Mesenchymal stem cell (in vitro differentiated cells and primary cell): ENCODE measurements around the gene PCDH15.

Experiments
- DNase-seq: peaks from one replicate; pipeline ENCODE4 v3.0.0-alpha.2; 2013
- H2AFZ ChIP-seq: one replicate; pipeline ENCODE4 v1.6.1; 2013; ENCODE audit warnings: low read depth, mild to moderate bottlenecking, control low read depth, inconsistent platforms, low read length, moderate library complexity
- H2AK5ac ChIP-seq: 2 replicates; pipeline ENCODE4 v1.6.1; 2013; ENCODE audit warnings: low read length, moderate library complexity, mild to moderate bottlenecking, inconsistent platforms; ENCODE audit not compliant: severe bottlenecking
- H2BK120ac ChIP-seq: one replicate; pipeline ENCODE4 v1.6.1; 2013; ENCODE audit warnings: low read depth, mild to moderate bottlenecking, inconsistent platforms, low read length, moderate library complexity
- H2BK12ac ChIP-seq, 2 experiments: one replicate each; pipeline ENCODE4 v1.6.1; 2013; ENCODE audit warnings: inconsistent platforms in 2 of 2, low read length in 2 of 2, mild to moderate bottlenecking in 2 of 2, moderate library complexity in 2 of 2, control low read depth in 1 of 2
- H2BK15ac ChIP-seq: one replicate; pipeline ENCODE4 v1.6.1; 2013; ENCODE audit warnings: mild to moderate bottlenecking, low read depth, inconsistent platforms; ENCODE audit not compliant: poor library complexity, severe bottlenecking
- H2BK5ac ChIP-seq: 2 replicates; pipeline ENCODE4 v1.6.1; 2013; ENCODE audit warnings: low read depth, mild to moderate bottlenecking, low read length, control low read depth, inconsistent platforms; ENCODE audit not compliant: poor library complexity, severe bottlenecking
- H3K14ac ChIP-seq, 2 experiments: one replicate each; pipeline ENCODE4 v1.6.1; 2013; ENCODE audit warnings: inconsistent platforms in 2 of 2, low read length in 2 of 2, control low read depth in 1 of 2, mild to moderate bottlenecking in 1 of 2, moderate library complexity in 1 of 2
- H3K18ac ChIP-seq, 2 experiments: one replicate each; pipeline ENCODE4 v1.6.1; 2013; ENCODE audit warnings: inconsistent platforms in 2 of 2, low read length in 2 of 2, control low read depth in 1 of 2, low read depth in 1 of 2, mild to moderate bottlenecking in 1 of 2
- H3K23ac ChIP-seq, 2 experiments: one replicate each; pipeline ENCODE4 v1.6.1; 2013; ENCODE audit warnings: inconsistent platforms in 2 of 2, low read length in 2 of 2, mild to moderate bottlenecking in 2 of 2, moderate library complexity in 2 of 2, control low read depth in 1 of 2
- H3K27ac ChIP-seq: 2 replicates; pipeline ENCODE4 v1.5.1; 2013; ENCODE audit warnings: mild to moderate bottlenecking, moderate library complexity, low read length, control low read depth, inconsistent platforms; ENCODE audit not compliant: poor library complexity, severe bottlenecking
- H3K27me3 ChIP-seq, 2 experiments: 2 replicates each; pipeline versions ENCODE4 v1.6.1 to v1.7.0; 2013; ENCODE audit warnings: low read length in 2 of 2, mild to moderate bottlenecking in 2 of 2, moderate library complexity in 2 of 2, control low read depth in 1 of 2, inconsistent platforms in 1 of 2; ENCODE audit not compliant: control insufficient read depth in 1 of 2, insufficient read depth in 1 of 2
- H3K36me3 ChIP-seq, 2 experiments: 2 replicates each; pipeline versions ENCODE4 v1.6.1 to v1.7.0; 2013; ENCODE audit warnings: low read length in 2 of 2, control low read depth in 1 of 2, inconsistent platforms in 1 of 2, low read depth in 1 of 2, mild to moderate bottlenecking in 1 of 2; ENCODE audit not compliant: insufficient read depth in 2 of 2, control insufficient read depth in 1 of 2
- H3K4ac ChIP-seq, 2 experiments: one replicate each; pipeline ENCODE4 v1.6.1; 2013; ENCODE audit warnings: inconsistent platforms in 2 of 2, low read length in 2 of 2, mild to moderate bottlenecking in 2 of 2, moderate library complexity in 2 of 2, control low read depth in 1 of 2, low read depth in 1 of 2
- H3K4me1 ChIP-seq: 2 replicates; pipeline ENCODE4 v1.6.1; 2013; ENCODE audit warnings: low read depth, low read length, control low read depth; ENCODE audit not compliant: control insufficient read depth, insufficient read depth
- H3K4me2 ChIP-seq: 2 replicates; pipeline ENCODE4 v1.6.1; 2013; ENCODE audit warnings: low read length, mild to moderate bottlenecking, inconsistent platforms; ENCODE audit not compliant: poor library complexity, severe bottlenecking
- H3K4me3 ChIP-seq, 2 experiments: 2 replicates each; pipeline versions ENCODE4 v1.5.1 to v1.7.0; 2013; ENCODE audit warnings: low read length in 2 of 2, mild to moderate bottlenecking in 2 of 2, control low read depth in 1 of 2, low read depth in 1 of 2; ENCODE audit not compliant: insufficient read depth in 1 of 2
- H3K79me1 ChIP-seq: replicated peaks from 2 replicates; pipeline ENCODE4 v1.6.1; 2013; ENCODE audit warnings: mild to moderate bottlenecking, control low read depth, low read length, inconsistent platforms; ENCODE audit not compliant: poor library complexity, severe bottlenecking
- H3K9ac ChIP-seq: 2 replicates; pipeline ENCODE4 v1.7.0; 2013; ENCODE audit warnings: mild to moderate bottlenecking, low read length, moderate library complexity
- H3K9me3 ChIP-seq: 2 replicates; pipeline ENCODE4 v1.7.0; 2013; ENCODE audit warnings: mild to moderate bottlenecking, low read length; ENCODE audit not compliant: control insufficient read depth
- H4K8ac ChIP-seq: one replicate; pipeline ENCODE4 v1.6.1; 2013; ENCODE audit warnings: inconsistent platforms, mild to moderate bottlenecking, low read length, moderate library complexity
- H4K91ac ChIP-seq: one replicate; pipeline ENCODE4 v1.6.1; 2013; ENCODE audit warnings: mild to moderate bottlenecking, low read length, inconsistent platforms
- WGBS: methylation state at CpG from one replicate; pipeline ENCODE4 v1.1.7; 2013; ENCODE audit warnings: mixed read lengths; 5-methylcytosine and 5-hydroxymethylcytosine counted together

The PCDH15 gene

DNA sequence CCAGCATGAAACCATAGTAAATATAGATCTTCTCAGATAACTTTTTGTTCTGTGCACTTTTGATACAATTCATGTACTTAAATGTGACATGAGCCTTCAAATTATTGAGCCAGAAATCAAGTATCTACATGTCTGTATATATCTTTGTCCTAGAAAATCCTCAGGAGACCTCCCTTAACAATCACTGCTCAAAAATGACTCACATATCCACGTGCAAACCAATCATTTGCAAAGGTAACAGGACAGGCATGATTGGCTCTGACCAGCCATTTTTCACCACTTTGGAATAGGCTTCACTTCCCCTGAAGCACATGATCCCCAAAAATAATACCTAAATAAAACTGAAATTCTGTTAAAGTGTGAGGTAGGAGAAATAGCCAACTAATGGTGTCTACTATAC lies 902.5 kb downstream of the PCDH15 start:
- Histone ChIP-seq H3K14ac (no peak overlapping the region), H3K23ac (no peak overlapping the region), H4K91ac (no peak overlapping the region), H2BK5ac (no peak overlapping the region), H3K18ac (no peak overlapping the region), H2BK12ac (no peak overlapping the region), H3K27me3 (no peaks in the 10 kb centered on the region), H3K27ac (no peak overlapping the region), H3K4me2 (no peak overlapping the region), H3K36me3 (no peaks in the 10 kb centered on the region), H3K4me1 (no peaks in the 10 kb centered on the region), H2BK120ac (no peak overlapping the region), H2BK15ac (no peak overlapping the region), H3K9ac (no peak overlapping the region), H3K9me3 (no peaks in the 10 kb centered on the region), H3K4me3 (no peak overlapping the region), H2AFZ (no peak overlapping the region), H3K79me1 (no peaks in the 10 kb centered on the region), H4K8ac (no peak overlapping the region), H3K4ac (no peak overlapping the region), H2AK5ac (no peak overlapping the region)
- no peak for DNase-seq
- 6% methylated on average over 1 of the region's 1 CpG for WGBS

DNA sequence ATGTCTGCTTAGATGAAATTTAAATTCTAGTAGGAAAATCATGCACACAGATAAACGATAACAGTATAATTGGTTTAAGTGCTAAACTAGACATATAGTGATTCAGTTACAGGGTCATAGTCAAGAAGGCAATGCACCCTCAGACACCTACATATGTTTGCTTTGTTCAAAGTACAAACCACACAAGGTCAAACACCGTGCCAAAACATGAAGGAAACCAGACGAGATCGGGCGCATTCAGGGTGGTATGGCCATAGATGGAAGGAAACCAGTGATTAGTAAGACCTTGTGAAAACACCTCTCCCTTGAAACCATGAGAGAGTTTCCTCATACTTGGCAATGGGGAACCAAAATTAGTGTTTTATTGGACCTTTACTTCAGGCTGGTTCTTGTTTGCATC lies 906.9 kb downstream of the PCDH15 start:
- Histone ChIP-seq H2BK120ac (no peak overlapping the region), H3K27ac (no peak overlapping the region), H2BK12ac (no peak overlapping the region), H3K4me3 (no peak overlapping the region), H3K4ac (no peak overlapping the region), H3K9ac (no peak overlapping the region), H3K18ac (no peak overlapping the region), H3K27me3 (no peaks in the 10 kb centered on the region), H3K9me3 (no peaks in the 10 kb centered on the region), H2AK5ac (no peak overlapping the region), H2BK5ac (no peak overlapping the region), H3K79me1 (no peaks in the 10 kb centered on the region), H4K8ac (no peak overlapping the region), H4K91ac (no peak overlapping the region), H3K4me2 (no peak overlapping the region), H3K23ac (no peak overlapping the region), H2AFZ (no peak overlapping the region), H3K36me3 (no peaks in the 10 kb centered on the region), H2BK15ac (no peak overlapping the region), H3K4me1 (no peaks in the 10 kb centered on the region), H3K14ac (no peak overlapping the region)
- no peak for DNase-seq
- WGBS = 80% methylated on average over 4 of the region's 5 CpGs

DNA sequence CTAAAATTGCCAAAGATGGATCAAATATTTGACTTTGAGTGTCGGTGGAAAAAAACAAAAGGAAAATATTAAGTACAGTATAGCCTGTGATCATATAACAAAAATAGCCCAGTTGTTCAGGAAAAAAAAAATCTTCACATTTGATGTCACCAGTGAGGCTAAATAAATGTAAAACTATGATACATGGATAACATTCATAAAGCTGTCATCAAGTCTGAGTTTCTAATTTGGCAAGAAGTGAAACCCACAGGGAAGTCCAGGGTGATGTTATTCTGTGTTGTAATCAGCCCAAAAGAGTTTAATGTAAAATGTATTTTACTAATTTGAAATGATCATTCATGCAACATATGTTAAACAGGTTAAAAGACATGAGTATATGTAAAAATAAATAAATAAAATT lies 908.0 kb downstream of the PCDH15 start:
- H3K4ac ChIP-seq = no peak overlapping the region
- H2AFZ ChIP-seq = no peak overlapping the region
- H3K4me1 ChIP-seq = no peaks in the 10 kb centered on the region
- no peaks in the 10 kb centered on the region for H3K36me3 ChIP-seq
- no peak overlapping the region for H2BK5ac ChIP-seq
- H3K27ac ChIP-seq = no peak overlapping the region
- no peaks in the 10 kb centered on the region for H3K9me3 ChIP-seq
- no peak overlapping the region for H4K91ac ChIP-seq
- DNase-seq = no peak
- no peak overlapping the region for H4K8ac ChIP-seq
- no peak overlapping the region for H2AK5ac ChIP-seq
- H2BK120ac ChIP-seq = no peak overlapping the region
- H2BK12ac ChIP-seq = no peak overlapping the region
- H3K79me1 ChIP-seq = no peaks in the 10 kb centered on the region
- no peak overlapping the region for H2BK15ac ChIP-seq
- no CpG with 5 or more reads among the region's 1 CpG for whole genome bisulfite sequencing
- no peak overlapping the region for H3K4me3 ChIP-seq
- no peak overlapping the region for H3K23ac ChIP-seq
- H3K18ac ChIP-seq = no peak overlapping the region
- H3K9ac ChIP-seq = no peak overlapping the region
- no peak overlapping the region for H3K14ac ChIP-seq
- no peaks in the 10 kb centered on the region for H3K27me3 ChIP-seq
- no peak overlapping the region for H3K4me2 ChIP-seq

DNA sequence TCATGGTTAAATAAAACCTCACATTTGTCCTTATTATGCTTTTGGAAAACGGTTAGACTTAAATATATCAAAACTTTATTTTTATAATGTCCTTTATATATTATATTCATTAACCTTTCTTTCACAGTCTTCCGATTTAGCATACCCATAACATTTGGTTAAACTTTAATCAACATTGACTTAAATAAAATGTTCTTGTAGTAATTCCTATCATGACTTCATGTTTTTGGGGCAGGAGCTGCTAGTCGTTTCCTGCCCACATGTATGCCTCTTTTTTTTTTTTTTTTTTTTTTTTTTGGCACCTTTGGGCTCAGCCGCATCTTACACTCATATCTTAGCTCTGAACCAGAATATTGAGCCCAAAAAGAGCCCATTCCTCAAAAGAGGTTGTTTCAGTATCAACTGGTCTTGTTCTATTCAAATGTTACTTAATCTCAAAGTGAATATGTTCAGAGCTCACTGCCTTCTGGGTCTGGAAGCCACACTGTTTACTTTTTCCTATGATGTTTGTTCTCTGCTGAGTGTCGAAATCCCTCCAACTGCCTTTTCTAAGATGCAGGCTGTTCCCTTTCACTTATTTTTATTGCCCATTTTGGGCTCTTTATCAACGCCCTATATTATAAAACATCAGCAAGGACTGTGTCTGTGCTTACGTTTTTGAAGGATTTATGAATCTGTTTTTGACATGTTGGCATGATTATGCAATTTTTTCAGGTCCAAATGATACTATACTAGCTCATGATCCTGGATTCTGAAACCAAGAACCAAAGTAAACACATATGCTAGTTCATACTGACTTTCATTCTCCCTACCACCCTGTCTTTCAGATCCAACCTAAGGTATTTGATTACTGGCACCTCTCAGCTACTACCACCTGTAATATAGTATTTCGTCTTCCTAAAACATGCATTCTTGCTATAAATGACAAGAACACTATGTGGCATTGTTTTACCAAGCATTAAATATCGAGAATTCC lies 914.4 kb downstream of the PCDH15 start:
- H3K27ac ChIP-seq = no peak overlapping the region
- H3K79me1 ChIP-seq = no peaks in the 10 kb centered on the region
- no peak overlapping the region for H2AFZ ChIP-seq
- H3K27me3 ChIP-seq = no peaks in the 10 kb centered on the region
- H2BK5ac ChIP-seq = no peak overlapping the region
- no peak overlapping the region for H3K14ac ChIP-seq
- no peak overlapping the region for H3K4me2 ChIP-seq
- no peaks in the 10 kb centered on the region for H3K4me1 ChIP-seq
- no peak overlapping the region for H4K8ac ChIP-seq
- H3K9ac ChIP-seq = no peak overlapping the region
- no peak overlapping the region for H2BK15ac ChIP-seq
- H4K91ac ChIP-seq = no peak overlapping the region
- H3K4ac ChIP-seq = no peak overlapping the region
- no peak overlapping the region for H2BK12ac ChIP-seq
- H3K23ac ChIP-seq = no peak overlapping the region
- no peaks in the 10 kb centered on the region for H3K36me3 ChIP-seq
- H2BK120ac ChIP-seq = no peak overlapping the region
- WGBS = 61% methylated on average over 3 of the region's 9 CpGs
- DNase-seq = peak; percentile 75
- H3K18ac ChIP-seq = no peak overlapping the region
- H2AK5ac ChIP-seq = no peak overlapping the region
- H3K9me3 ChIP-seq = no peaks in the 10 kb centered on the region
- no peak overlapping the region for H3K4me3 ChIP-seq
